ENCODE measurements around the gene MAPRE3.
"Not testable (repeated sequence)": the region's sequence is repeated elsewhere in the genome, so short reads cannot be mapped to it uniquely, and the experiment has no call there.

MAPRE3 gene

DNA sequence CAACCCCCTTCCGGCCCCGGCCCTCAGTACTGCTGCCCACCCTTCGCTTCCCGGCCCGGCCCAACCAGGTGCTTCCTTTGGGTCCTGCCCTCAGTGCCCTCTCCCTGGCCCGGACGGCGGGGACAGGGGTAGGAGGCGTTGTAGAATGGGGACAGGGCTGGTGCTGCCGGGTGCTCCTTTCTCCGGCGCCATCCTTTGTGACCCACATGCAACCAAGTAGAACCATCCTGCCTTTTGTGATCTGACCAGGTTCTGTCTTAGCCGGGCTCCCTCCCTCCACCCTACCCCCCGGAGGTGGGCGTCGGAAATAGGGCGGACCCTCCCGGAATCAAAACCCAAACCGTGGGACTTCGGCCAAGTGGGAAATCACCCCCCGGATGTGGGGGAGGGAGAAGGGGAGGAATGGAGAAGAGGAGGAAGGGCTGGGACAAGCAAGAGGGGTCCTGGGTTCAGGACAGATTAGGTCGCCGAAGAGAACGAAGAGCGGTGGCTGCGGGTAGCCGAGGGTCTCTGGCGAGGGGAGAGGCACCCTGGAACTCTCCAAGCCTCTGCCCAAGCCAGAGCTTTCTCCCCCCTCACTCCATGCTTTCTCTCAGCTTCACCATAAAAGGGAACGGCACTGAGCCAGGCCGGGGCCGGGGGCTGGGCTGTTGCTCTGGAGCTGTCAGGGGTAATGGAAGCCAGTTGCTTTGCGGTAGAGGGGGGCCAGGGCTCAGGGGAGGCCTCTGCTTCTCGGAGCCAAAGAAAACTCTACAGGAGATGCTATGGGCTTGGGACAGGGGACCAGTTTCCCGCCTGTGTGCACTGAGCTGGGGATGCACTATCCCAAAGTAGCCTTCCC is 101.8 kb downstream of the MAPRE3 start:
- DNase-seq, result no peak

DNA sequence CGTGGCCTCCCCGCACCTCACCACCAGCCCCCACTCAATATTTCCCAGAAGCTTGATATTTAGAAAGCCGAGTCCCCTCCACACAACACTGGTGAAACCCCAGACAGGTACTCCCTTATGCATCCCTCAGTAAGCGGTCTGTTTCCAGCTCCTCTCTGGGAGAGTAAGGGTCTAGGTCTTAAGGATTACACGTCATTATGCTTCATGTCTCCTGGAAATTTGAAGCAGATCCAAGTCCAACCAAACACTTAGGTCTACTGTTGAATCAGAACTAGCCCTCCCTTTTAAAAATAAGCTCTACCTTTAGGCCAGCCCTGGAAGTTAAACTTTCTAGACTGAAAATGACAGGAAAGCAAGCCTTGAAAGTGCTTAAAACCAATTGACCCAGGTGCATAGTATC is 102.5 kb downstream of the MAPRE3 start:
- no peak for DNase-seq

DNA sequence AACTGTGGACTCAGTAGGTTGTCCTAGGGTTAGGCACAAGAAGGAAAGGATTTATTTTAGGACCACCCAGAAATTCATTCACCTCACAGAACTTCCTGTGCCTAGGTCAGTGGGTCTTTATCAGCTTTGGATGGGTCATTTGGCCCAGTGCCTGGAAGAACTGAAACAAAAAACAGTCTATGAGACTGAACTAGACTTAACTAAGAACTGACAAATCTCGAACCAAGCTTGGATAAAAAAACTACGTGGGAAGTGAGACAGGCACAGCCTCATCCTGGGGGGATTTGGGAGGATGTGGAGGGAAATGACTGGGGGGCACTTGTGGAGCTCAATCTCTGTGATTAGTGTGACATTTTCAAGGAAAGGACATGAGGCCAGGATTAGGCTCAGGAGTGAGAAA is 103.3 kb downstream of the MAPRE3 start:
- no peak for DNase-seq

DNA sequence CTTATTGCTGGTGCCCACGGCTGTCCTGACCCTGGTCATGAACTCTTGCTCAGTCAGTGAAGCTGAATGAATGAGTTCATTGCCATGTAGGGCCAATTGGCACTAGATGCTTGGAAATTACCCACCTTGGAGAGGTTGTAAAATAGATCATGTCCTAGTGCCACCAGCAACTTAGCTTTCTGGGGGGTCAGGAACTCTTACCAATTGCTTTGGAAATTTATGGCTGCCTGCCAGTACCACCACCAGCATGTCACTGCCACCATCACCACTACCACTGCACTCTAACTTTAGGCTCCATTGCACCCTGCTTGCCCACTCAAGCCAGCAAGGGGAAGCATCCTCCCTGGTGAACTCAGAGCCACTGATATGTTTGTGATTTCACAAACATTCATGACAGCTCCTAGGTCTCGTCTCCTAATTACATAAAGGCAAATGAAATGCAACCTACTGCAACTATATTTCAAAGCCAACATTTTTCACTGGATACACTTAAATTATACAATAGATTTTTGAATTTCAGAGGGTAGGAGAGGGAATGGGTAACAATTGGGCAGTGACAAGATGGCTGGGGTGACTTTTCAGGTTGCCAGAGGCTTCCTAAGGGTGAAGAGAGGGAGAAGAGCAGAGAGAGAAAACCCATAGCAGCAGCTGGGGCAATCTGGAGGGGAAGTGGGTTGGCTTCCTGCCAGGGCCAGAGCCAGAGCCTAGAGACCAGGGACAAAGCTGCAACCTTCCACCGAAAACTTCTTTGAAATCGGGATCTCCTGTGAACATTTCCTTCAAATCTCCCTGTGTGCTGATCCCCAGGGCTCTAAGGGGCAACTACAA is 104.5 kb downstream of the MAPRE3 start:
- DNase-seq, result peak in 1 of 3 experiments; percentile 33

GRCh38 chr2:27075566-27075871 is 105.1 kb downstream of the MAPRE3 start:
- not testable (repeated sequence) for DNase-seq

GRCh38 chr2:27076323-27076722 is 105.9 kb downstream of the MAPRE3 start:
- DNase-seq, result no peak
